Keratinocyte (primary cell): ENCODE measurements around the gene SFT2D1.

Experiments
- EZH2 ChIP-seq: IDR thresholded peaks from one replicate; pipeline ENCODE4 v1.6.1; 2012; ENCODE audit warnings: inconsistent platforms, mild to moderate bottlenecking, low read length, moderate library complexity
- TF ChIP-seq, protein P1 (sequence below), 3 experiments: IDR thresholded peaks in 1 of 3; conservative IDR thresholded peaks in 1 of 3; optimal IDR thresholded peaks in 1 of 3; 2 replicates in 2 of 3; 3 replicates in 1 of 3; pipeline versions ENCODE3 to v1.5.1; 2011; ENCODE audit warnings: low read length in 3 of 3, mild to moderate bottlenecking in 3 of 3, moderate library complexity in 2 of 3, control low read depth in 1 of 3, inconsistent platforms in 1 of 3; ENCODE audit not compliant: insufficient read depth in 2 of 3; ENCODE audit errors: extremely low read depth in 1 of 3

GRCh38 chr6:166313255-166314070 is 28.9 kb downstream of the SFT2D1 start:
- no peak for TF ChIP-seq EZH2
- TF ChIP-seq, protein P1, sequence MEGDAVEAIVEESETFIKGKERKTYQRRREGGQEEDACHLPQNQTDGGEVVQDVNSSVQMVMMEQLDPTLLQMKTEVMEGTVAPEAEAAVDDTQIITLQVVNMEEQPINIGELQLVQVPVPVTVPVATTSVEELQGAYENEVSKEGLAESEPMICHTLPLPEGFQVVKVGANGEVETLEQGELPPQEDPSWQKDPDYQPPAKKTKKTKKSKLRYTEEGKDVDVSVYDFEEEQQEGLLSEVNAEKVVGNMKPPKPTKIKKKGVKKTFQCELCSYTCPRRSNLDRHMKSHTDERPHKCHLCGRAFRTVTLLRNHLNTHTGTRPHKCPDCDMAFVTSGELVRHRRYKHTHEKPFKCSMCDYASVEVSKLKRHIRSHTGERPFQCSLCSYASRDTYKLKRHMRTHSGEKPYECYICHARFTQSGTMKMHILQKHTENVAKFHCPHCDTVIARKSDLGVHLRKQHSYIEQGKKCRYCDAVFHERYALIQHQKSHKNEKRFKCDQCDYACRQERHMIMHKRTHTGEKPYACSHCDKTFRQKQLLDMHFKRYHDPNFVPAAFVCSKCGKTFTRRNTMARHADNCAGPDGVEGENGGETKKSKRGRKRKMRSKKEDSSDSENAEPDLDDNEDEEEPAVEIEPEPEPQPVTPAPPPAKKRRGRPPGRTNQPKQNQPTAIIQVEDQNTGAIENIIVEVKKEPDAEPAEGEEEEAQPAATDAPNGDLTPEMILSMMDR (optimal IDR thresholded peaks at IDR 0.05 in 1 of 3, IDR thresholded peaks at IDR 0.05 in 1 of 3, conservative IDR thresholded peaks at IDR 0.05 in 1 of 3; ENCODE audit: extremely low read depth in 1 of 3, insufficient read depth in 2 of 3, low read length in 3 of 3), result peak; percentile 63 to 84 (median 65)
